ENCODE data around the gene ARHGAP25. TPM values are rescaled to one million over a fixed set of nuclear protein-coding genes. Genes with fewer than 3 reads are reported as not detected.

The ARHGAP25 gene
- total RNA-seq, 1 donor from 2014 or later = 5.8 TPM

DNA sequence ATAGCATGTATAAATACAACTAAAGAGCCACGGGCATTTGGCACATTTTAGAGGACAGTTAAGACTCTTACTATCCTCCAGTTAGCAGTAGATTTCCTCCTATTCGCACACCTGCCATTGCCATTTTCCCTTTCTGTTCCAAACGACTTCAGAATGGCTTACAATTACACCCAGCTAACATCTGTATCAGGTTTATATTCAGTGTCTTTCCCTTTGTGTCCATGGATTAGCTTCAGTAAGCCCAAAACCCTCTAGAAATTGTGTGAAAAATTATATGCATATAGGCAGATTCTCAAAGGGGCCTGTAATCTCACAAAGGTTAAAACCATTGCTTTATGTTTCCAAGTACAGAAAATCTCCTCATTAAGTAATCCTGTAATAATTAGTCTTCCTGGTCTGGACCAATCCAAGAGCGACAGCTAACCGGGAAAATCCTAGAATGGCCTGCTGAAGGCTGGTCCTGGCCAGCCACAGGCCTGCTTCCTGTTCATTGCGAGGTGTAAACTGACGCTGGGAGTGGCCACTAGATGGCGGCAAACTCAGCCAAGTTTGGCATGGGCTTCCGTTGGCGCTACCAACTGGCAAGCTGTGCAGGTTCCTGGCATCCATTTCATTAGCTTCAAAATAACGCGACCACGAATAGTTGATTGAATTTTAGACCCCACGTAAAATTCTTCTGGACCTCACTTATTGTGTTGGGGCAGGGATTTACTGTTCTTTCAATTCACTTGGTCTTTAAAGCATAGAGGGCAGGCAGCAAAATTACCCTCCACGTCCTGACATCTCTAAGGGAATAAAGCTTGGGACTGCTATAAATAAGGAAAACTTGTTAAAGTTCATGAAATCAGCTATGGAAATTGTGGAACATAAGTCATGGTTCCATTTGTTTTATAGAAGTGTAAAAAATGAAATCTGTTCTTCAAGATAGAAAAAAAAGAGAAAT is 17.1 kb downstream of the ARHGAP25 start:
- Histone ChIP-seq H3K27me3 (no peaks in the 10 kb centered on the region), H4K20me1 (ENCODE audit: low read depth) (no peaks in the 10 kb centered on the region), H2AFZ (replicated peaks) (no peak overlapping the region), H3F3A (ENCODE audit: low read depth) (no peaks in the 10 kb centered on the region), H3K79me2 (ENCODE audit: low read depth) (no peaks in the 10 kb centered on the region), H3K27ac (no peak overlapping the region), H3K9ac (no peak overlapping the region), H3K4me1 (peaks cover 8% of the 10 kb centered on the region), H3K9me3 (ENCODE audit: low read depth) (no peaks in the 10 kb centered on the region), H3K4me2 (no peak overlapping the region), H3K36me3 (no peaks in the 10 kb centered on the region), H3K4me3 (no peak overlapping the region)
- Mint-ChIP-seq H3K27ac (no peak overlapping the region), H3K36me3 (no peaks in the 10 kb centered on the region), H3K9me3 (peaks cover 2% of the 10 kb centered on the region), H3K4me3 (no peak overlapping the region), H3K4me1 (no peaks in the 10 kb centered on the region), H3K27me3 (ENCODE audit: insufficient read depth, low read depth) (peaks cover 4% of the 10 kb centered on the region)
- TF ChIP-seq EZH2phosphoT487 (IDR thresholded peaks at IDR 0.05) = no peak
- TF ChIP-seq CTCF (IDR thresholded peaks at IDR 0.05) = peak; percentile 90
- no peak for TF ChIP-seq EZH2 (IDR thresholded peaks at IDR 0.05)
- DNase-seq (ENCODE audit: low spot score) = peak; percentile 92

- no peak overlapping the region for H2AFZ ChIP-seq (replicated peaks)
- no peaks in the 10 kb centered on the region for H4K20me1 ChIP-seq (ENCODE audit: low read depth)
- H3K27ac Mint-ChIP-seq = no peak overlapping the region
- H3K4me2 ChIP-seq = no peak overlapping the region
- peaks cover 7% of the 10 kb centered on the region for H3K9me3 Mint-ChIP-seq
- no peaks in the 10 kb centered on the region for H3F3A ChIP-seq (ENCODE audit: low read depth)
- no peaks in the 10 kb centered on the region for H3K36me3 ChIP-seq
- no peaks in the 10 kb centered on the region for H3K4me1 Mint-ChIP-seq
- no peak overlapping the region for H3K9ac ChIP-seq
- peaks cover 8% of the 10 kb centered on the region for H3K4me1 ChIP-seq
- H3K79me2 ChIP-seq (ENCODE audit: low read depth) = no peaks in the 10 kb centered on the region
- no peak for DNase-seq (ENCODE audit: low spot score)
- no peak overlapping the region for H3K4me3 ChIP-seq
- no peaks in the 10 kb centered on the region for H3K27me3 ChIP-seq
- no peak overlapping the region for H3K27ac ChIP-seq
- TF ChIP-seq EZH2 (IDR thresholded peaks at IDR 0.05) (no peak), EZH2phosphoT487 (IDR thresholded peaks at IDR 0.05) (no peak), CTCF (IDR thresholded peaks at IDR 0.05) (no peak)
- peaks cover 2% of the 10 kb centered on the region for H3K27me3 Mint-ChIP-seq (ENCODE audit: insufficient read depth, low read depth)
- H3K4me3 Mint-ChIP-seq = no peak overlapping the region
- peaks cover 3% of the 10 kb centered on the region for H3K9me3 ChIP-seq (ENCODE audit: low read depth)
- no peaks in the 10 kb centered on the region for H3K36me3 Mint-ChIP-seq
Measured at GRCh38 chr2:68753318-68753717, 18.7 kb downstream of the ARHGAP25 start.

GRCh38 chr2:68755071-68755470 is 20.5 kb downstream of the ARHGAP25 start:
- H3K27me3 ChIP-seq = no peaks in the 10 kb centered on the region

More at GRCh38 chr2:68755071-68755470, 20.5 kb downstream of the ARHGAP25 start:
- no peak overlapping the region for H3K27ac Mint-ChIP-seq
- Histone ChIP-seq H3F3A (ENCODE audit: low read depth) (no peaks in the 10 kb centered on the region), H3K79me2 (ENCODE audit: low read depth) (no peaks in the 10 kb centered on the region), H3K4me1 (peaks cover 8% of the 10 kb centered on the region), H3K36me3 (no peaks in the 10 kb centered on the region), H3K9ac (no peak overlapping the region), H3K27ac (no peak overlapping the region), H3K9me3 (ENCODE audit: low read depth) (peaks cover 3% of the 10 kb centered on the region), H4K20me1 (ENCODE audit: low read depth) (no peaks in the 10 kb centered on the region), H3K4me2 (no peak overlapping the region), H2AFZ (replicated peaks) (no peak overlapping the region), H3K4me3 (no peak overlapping the region)
- H3K36me3 Mint-ChIP-seq = no peaks in the 10 kb centered on the region
- H3K4me1 Mint-ChIP-seq = no peaks in the 10 kb centered on the region
- H3K27me3 Mint-ChIP-seq (ENCODE audit: insufficient read depth, low read depth) = no peaks in the 10 kb centered on the region
- H3K9me3 Mint-ChIP-seq = peaks cover 7% of the 10 kb centered on the region
- no peak for TF ChIP-seq EZH2 (IDR thresholded peaks at IDR 0.05)
- no peak for TF ChIP-seq EZH2phosphoT487 (IDR thresholded peaks at IDR 0.05)
- no peak for TF ChIP-seq CTCF (IDR thresholded peaks at IDR 0.05)
- no peak overlapping the region for H3K4me3 Mint-ChIP-seq
- DNase-seq (ENCODE audit: low spot score) = no peak
